IgD-negative memory B cell (primary cell): ENCODE measurements around the gene SUMF2. TPM values are rescaled to one million over a fixed set of nuclear protein-coding genes. Genes with fewer than 3 reads are reported as not detected.
"Not testable (repeated sequence)": the region's sequence is repeated elsewhere in the genome, so short reads cannot be mapped to it uniquely, and the experiment has no call there.

ENCODE experiments used
- H3K27ac Mint-ChIP-seq, 3 donors: one replicate each; pipeline ENCODE4 v1.8.0; 2020 to 2022; ENCODE audit warnings: mild to moderate bottlenecking in 3 of 3, mixed read lengths in 3 of 3, moderate library complexity in 1 of 3
- H3K27me3 Mint-ChIP-seq: one replicate; pipeline ENCODE4 v1.8.0; 2021; ENCODE audit warnings: mixed read lengths
- H3K36me3 Mint-ChIP-seq: one replicate; pipeline ENCODE4 v1.8.0; 2020; ENCODE audit warnings: mild to moderate bottlenecking, mixed read lengths
- H3K4me1 Mint-ChIP-seq, 3 donors: one replicate each; pipeline ENCODE4 v1.8.0; 2020 to 2022; ENCODE audit warnings: mixed read lengths in 3 of 3, mild to moderate bottlenecking in 1 of 3
- H3K4me3 Mint-ChIP-seq, 4 donors: one replicate each; pipeline ENCODE4 v1.8.0; 2020 to 2022; ENCODE audit warnings: mild to moderate bottlenecking in 4 of 4, mixed read lengths in 4 of 4, moderate library complexity in 3 of 4
- H3K9me3 Mint-ChIP-seq, 3 donors: one replicate each; pipeline ENCODE4 v1.8.0; 2020 to 2021; ENCODE audit warnings: mixed read lengths in 3 of 3, mild to moderate bottlenecking in 1 of 3
- polyA plus RNA-seq: library from polyadenylated mRNA; unstranded; fragments of 300-500 nt; fragmentation: Illumina TruSeq; gene quantifications from one replicate; pipeline ENCODE4 v1.2.3, GENCODE V29; 2021

SUMF2 gene
- polyA plus RNA-seq, 1 donor from 2014 or later, result 130 TPM

GRCh38 chr7:56048245-56048644, 15.8 kb upstream of the SUMF2 start:
- no peaks in the 10 kb centered on the region for H3K27me3 Mint-ChIP-seq
- peak overlapping the region in 1 of 4 donors; percentile 68 for H3K4me3 Mint-ChIP-seq
- peaks cover 9 to 23% (median 18%) of the 10 kb centered on the region in 3 donors for H3K4me1 Mint-ChIP-seq
- no peaks in the 10 kb centered on the region for H3K36me3 Mint-ChIP-seq
- H3K9me3 Mint-ChIP-seq, result no peaks in the 10 kb centered on the region
- H3K27ac Mint-ChIP-seq, result no peak overlapping the region

GRCh38 chr7:56048763-56049162, 15.3 kb upstream of the SUMF2 start:
- Mint-ChIP-seq H3K4me3 (peak overlapping the region in 1 of 4 donors; percentile 68), H3K4me1 (peaks cover 9 to 23% (median 19%) of the 10 kb centered on the region in 3 donors), H3K27ac (peak overlapping the region in 1 of 3 donors; percentile 57)
- H3K27me3 Mint-ChIP-seq, H3K9me3 Mint-ChIP-seq, H3K36me3 Mint-ChIP-seq: not testable (repeated sequence)

- peak overlapping the region; percentile 88 to 97 (median 96) for H3K4me3 Mint-ChIP-seq
- no peaks in the 10 kb centered on the region for H3K27me3 Mint-ChIP-seq
- peak overlapping the region; percentile 64 to 95 (median 94) for H3K27ac Mint-ChIP-seq
- H3K36me3 Mint-ChIP-seq, result no peaks in the 10 kb centered on the region
- peaks cover 18 to 24% (median 19%) of the 10 kb centered on the region in 3 donors for H3K4me1 Mint-ChIP-seq
- H3K9me3 Mint-ChIP-seq, result no peaks in the 10 kb centered on the region
Observed at GRCh38 chr7:56051053-56051338, 13.1 kb upstream of the SUMF2 start.

DNA sequence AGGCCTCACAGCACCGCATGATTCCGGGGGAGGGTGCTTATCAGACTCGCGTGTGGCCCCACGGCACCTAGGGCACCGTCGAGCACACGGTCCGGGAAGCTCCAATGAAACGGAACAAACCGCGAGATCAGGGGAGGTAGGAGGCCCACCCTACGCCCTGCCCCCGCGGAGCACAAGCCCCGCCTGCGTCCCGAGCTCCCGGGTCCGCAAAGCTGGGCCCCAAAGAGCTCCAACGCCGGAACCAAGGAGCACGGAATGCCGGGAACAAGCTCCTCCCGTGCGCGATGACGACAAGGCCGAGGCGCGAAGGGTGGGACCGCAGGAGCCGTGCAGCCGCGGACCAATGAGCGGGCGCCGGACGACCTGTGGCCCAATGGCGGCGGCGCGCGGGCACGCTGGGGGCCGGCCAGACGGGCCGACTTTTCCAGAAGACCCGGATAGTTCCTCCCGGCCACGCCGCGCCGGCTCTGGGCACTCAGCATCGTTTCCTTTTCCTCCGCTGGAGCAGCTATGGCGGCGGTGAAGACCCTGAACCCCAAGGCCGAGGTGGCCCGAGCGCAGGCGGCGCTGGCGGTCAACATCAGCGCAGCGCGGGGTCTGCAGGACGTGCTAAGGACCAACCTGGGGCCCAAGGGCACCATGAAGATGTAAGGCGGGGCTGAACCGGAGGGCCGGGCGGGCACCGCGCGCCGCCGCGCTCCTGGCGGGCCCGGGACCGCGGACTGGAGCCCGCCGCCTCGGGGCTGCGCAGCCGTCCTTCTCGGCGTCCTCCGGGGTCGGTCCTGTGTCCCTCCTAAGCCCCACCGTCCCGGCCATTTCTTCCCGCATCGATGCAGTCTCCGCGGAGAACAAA, 12.5 kb upstream of the SUMF2 start, which contains the start of the genes CCT6A and PSPH:
Gene CCT6A (plus strand): TSS at position 427 of the 853 bp plus-strand sequence. CDS start 84 bp downstream, at position 511.
Gene PSPH (minus strand): TSS at position 106 of the 853 bp plus-strand sequence. CDS start 30,232 bp downstream, outside the sequence.
- Mint-ChIP-seq H3K9me3 (no peaks in the 10 kb centered on the region), H3K27me3 (no peaks in the 10 kb centered on the region), H3K4me3 (peak within 1 kb of the TSS; percentile 88 to 97 (median 96)), H3K36me3 (no peaks in the 10 kb centered on the region), H3K27ac (peak within 1 kb of the TSS; percentile 64 to 95 (median 94)), H3K4me1 (peaks cover 20 to 27% (median 20%) of the 10 kb centered on the region in 3 donors)

DNA sequence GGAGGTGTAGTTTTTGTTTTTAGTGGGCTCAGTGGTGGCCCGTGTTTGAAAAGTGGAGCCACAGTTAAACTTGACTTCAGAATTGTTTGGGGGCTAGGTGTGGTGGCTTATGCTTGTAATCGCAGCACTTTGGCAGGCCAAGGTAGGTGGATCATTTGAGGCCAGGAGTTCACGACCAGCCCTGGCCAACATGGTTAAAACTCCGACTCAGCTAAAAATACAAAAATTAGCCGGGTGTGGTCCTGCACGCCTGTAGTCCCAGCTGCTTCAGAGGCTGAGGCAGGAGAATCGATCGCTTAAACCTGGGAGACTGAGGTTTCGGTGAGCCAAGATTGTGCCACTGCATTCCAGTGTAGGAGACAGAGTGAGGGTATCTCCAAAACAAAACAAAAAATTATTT, 10.7 kb upstream of the SUMF2 start:
- Mint-ChIP-seq H3K4me3 (peak overlapping the region in 2 of 4 donors; percentile 70 to 88), H3K27me3 (no peaks in the 10 kb centered on the region), H3K4me1 (peaks cover 18 to 24% (median 21%) of the 10 kb centered on the region in 3 donors), H3K36me3 (no peaks in the 10 kb centered on the region), H3K9me3 (no peaks in the 10 kb centered on the region), H3K27ac (no peak overlapping the region)

DNA sequence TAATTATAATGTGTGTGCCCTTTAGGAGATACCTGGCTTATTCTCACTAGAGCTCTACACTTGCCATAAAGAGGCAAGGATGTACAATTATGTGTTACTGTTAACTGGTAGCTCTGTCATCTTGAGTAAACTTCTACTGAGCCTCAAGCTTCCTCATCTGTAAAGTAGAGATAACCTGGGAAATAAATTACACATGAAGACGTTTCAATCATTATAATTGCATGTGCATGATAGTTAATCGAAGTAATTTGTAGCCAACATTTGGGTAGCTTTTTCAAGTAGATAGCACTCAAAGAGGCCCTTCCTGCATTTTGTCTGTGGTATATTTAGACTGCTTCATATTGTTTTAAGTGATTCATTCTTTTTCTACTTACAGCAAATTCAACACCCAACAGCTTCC, 10.1 kb upstream of the SUMF2 start:
- H3K9me3 Mint-ChIP-seq, result no peaks in the 10 kb centered on the region
- no peaks in the 10 kb centered on the region for H3K36me3 Mint-ChIP-seq
- no peaks in the 10 kb centered on the region for H3K27me3 Mint-ChIP-seq
- H3K4me1 Mint-ChIP-seq, result peaks cover 18 to 22% (median 21%) of the 10 kb centered on the region in 3 donors
- H3K4me3 Mint-ChIP-seq, result peak overlapping the region in 1 of 4 donors; percentile 88
- no peak overlapping the region for H3K27ac Mint-ChIP-seq

DNA sequence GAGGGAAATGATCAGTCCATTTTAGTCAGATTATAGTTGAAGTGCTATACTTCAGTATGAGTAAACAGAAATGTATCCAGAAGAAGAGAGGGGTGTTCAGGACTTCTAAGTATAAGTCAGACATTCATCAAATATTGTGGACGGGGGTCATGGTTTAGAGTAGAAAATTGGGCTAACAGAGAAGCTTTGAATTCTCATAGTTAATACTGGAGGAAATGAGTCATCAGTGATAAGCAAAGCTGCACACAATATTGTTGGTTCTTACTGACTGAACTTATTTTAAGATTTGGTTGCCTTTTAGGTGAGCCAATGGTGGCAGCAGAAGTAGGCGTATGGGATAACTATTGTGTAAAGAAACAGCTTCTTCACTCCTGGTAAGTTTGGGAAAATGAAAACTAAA, 1.7 kb upstream of the SUMF2 start:
- Mint-ChIP-seq H3K9me3 (no peaks in the 10 kb centered on the region), H3K36me3 (peaks cover 3% of the 10 kb centered on the region), H3K4me1 (peaks cover 17 to 24% (median 21%) of the 10 kb centered on the region in 3 donors), H3K4me3 (peak overlapping the region in 2 of 4 donors; percentile 51 to 81), H3K27ac (peak overlapping the region in 1 of 3 donors; percentile 86), H3K27me3 (no peaks in the 10 kb centered on the region)

- H3K4me1 Mint-ChIP-seq, result peaks cover 17 to 24% (median 20%) of the 10 kb centered on the region in 3 donors
- H3K4me3 Mint-ChIP-seq, result peak overlapping the region; percentile 85 to 96 (median 94)
- H3K27me3 Mint-ChIP-seq, result no peaks in the 10 kb centered on the region
- no peaks in the 10 kb centered on the region for H3K9me3 Mint-ChIP-seq
- peak overlapping the region; percentile 86 to 99 (median 97) for H3K27ac Mint-ChIP-seq
- peaks cover 3% of the 10 kb centered on the region for H3K36me3 Mint-ChIP-seq
Observed at GRCh38 chr7:56063500-56063881, 595 bp upstream of the SUMF2 start.

GRCh38 chr7:56066376-56066775, 2.3 kb downstream of the SUMF2 start:
- peak overlapping the region in 1 of 4 donors; percentile 52 for H3K4me3 Mint-ChIP-seq
- not testable (repeated sequence) for H3K36me3 Mint-ChIP-seq, H3K27me3 Mint-ChIP-seq, H3K27ac Mint-ChIP-seq, H3K9me3 Mint-ChIP-seq
- H3K4me1 Mint-ChIP-seq, result peaks cover 17 to 24% (median 20%) of the 10 kb centered on the region in 3 donors

GRCh38 chr7:56074371-56074791, 10.3 kb downstream of the SUMF2 start:
- peak overlapping the region in 2 of 4 donors; percentile 0 to 52 for H3K4me3 Mint-ChIP-seq
- peak overlapping the region in 2 of 3 donors; percentile 3 to 72 for H3K27ac Mint-ChIP-seq
- peaks cover 4 to 6% (median 5%) of the 10 kb centered on the region in 3 donors for H3K4me1 Mint-ChIP-seq
- no peaks in the 10 kb centered on the region for H3K27me3 Mint-ChIP-seq
- H3K9me3 Mint-ChIP-seq, result no peaks in the 10 kb centered on the region
- H3K36me3 Mint-ChIP-seq, result peaks cover 2% of the 10 kb centered on the region

GRCh38 chr7:56077681-56078080, 13.6 kb downstream of the SUMF2 start:
- H3K4me3 Mint-ChIP-seq, result no peak overlapping the region
- H3K36me3 Mint-ChIP-seq, result peaks cover 2% of the 10 kb centered on the region
- no peak overlapping the region for H3K27ac Mint-ChIP-seq
- no peaks in the 10 kb centered on the region for H3K27me3 Mint-ChIP-seq
- H3K4me1 Mint-ChIP-seq, result peaks cover 4 to 6% (median 5%) of the 10 kb centered on the region in 3 donors
- H3K9me3 Mint-ChIP-seq, result no peaks in the 10 kb centered on the region

DNA sequence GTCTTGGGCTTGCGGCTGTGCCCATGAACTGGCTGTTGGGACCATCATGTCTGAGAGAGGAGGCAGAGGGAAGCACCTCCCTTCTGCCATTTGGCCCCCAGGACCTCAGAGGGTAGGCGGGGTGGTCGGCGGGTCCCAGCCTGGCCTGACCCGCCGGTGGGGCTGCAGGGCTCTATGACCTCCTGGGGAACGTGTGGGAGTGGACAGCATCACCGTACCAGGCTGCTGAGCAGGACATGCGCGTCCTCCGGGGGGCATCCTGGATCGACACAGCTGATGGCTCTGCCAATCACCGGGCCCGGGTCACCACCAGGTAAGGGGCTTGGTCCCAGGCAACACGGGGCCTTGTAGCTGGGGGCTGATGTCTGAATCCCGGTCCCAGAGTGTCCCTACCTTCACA, 14.1 kb downstream of the SUMF2 start:
- no peak overlapping the region for H3K4me3 Mint-ChIP-seq
- H3K27me3 Mint-ChIP-seq, result no peaks in the 10 kb centered on the region
- H3K36me3 Mint-ChIP-seq, result no peaks in the 10 kb centered on the region
- no peak overlapping the region for H3K27ac Mint-ChIP-seq
- peaks cover 4 to 6% (median 4%) of the 10 kb centered on the region in 3 donors for H3K4me1 Mint-ChIP-seq
- no peaks in the 10 kb centered on the region for H3K9me3 Mint-ChIP-seq

- Mint-ChIP-seq H3K9me3 (no peaks in the 10 kb centered on the region), H3K27me3 (no peaks in the 10 kb centered on the region), H3K36me3 (peaks cover 1% of the 10 kb centered on the region), H3K4me3 (no peak overlapping the region), H3K27ac (no peak overlapping the region), H3K4me1 (no peaks in the 10 kb centered on the region)
Observed at GRCh38 chr7:56079450-56080185, 15.5 kb downstream of the SUMF2 start.

GRCh38 chr7:56080726-56081435, 16.8 kb downstream of the SUMF2 start:
- H3K9me3 Mint-ChIP-seq, H3K36me3 Mint-ChIP-seq, H3K4me1 Mint-ChIP-seq, H3K27me3 Mint-ChIP-seq, H3K27ac Mint-ChIP-seq, H3K4me3 Mint-ChIP-seq: not testable (repeated sequence)
